HG02678 (cell line): Measurements from ENCODE around the gene CD151.

ENCODE experiments used
- ATAC-seq: cut with Tn5 transposase; IDR thresholded peaks from one replicate; pipeline ENCODE4 v1.9.1; 2021; ENCODE audit warnings: mild to moderate bottlenecking, moderate library complexity; ENCODE audit not compliant: unreplicated experiment

Gene CD151

GRCh38 chr11:832529-833113 is at the start of gene CD151:
CD151 (plus strand) TSS chr11:832952; CDS start chr11:836070, 3,118 bp downstream.
- ATAC-seq: peak; percentile 58

GRCh38 chr11:783581-784015 is 49.2 kb upstream of the CD151 start:
- no peak for ATAC-seq

- ATAC-seq: no peak
Observed at GRCh38 chr11:786235-787083, 46.3 kb upstream of the CD151 start.

- ATAC-seq: no peak
Observed at GRCh38 chr11:787084-787675, 45.6 kb upstream of the CD151 start.

- no peak for ATAC-seq
Observed at GRCh38 chr11:788009-788640, 44.6 kb upstream of the CD151 start.

GRCh38 chr11:788953-789940 is 43.5 kb upstream of the CD151 start:
- ATAC-seq: no peak

GRCh38 chr11:789943-790342 is 42.8 kb upstream of the CD151 start, which contains the start of gene CEND1:
CEND1 (minus strand) TSS chr11:790090; CDS start chr11:788576, 1,514 bp downstream.
- no peak for ATAC-seq

- ATAC-seq: no peak
Observed at GRCh38 chr11:790721-791564, 41.8 kb upstream of the CD151 start.

GRCh38 chr11:791658-792534 is 40.9 kb upstream of the CD151 start:
- no peak for ATAC-seq

- no peak for ATAC-seq
Observed at GRCh38 chr11:792535-792821, 40.3 kb upstream of the CD151 start.

- ATAC-seq: no peak
Observed at GRCh38 chr11:792873-793272, 39.9 kb upstream of the CD151 start.

- no peak for ATAC-seq
Observed at GRCh38 chr11:793556-793955, 39.2 kb upstream of the CD151 start.

- ATAC-seq: no peak
Observed at GRCh38 chr11:794013-794765, 38.6 kb upstream of the CD151 start.

GRCh38 chr11:794766-795633 is 37.8 kb upstream of the CD151 start:
- ATAC-seq: no peak

GRCh38 chr11:795634-796564 is 36.9 kb upstream of the CD151 start:
- ATAC-seq: no peak
